GM12874 (cell line): Measurements from ENCODE around the gene RCOR2.

Source experiments
- CTCF ChIP-seq: IDR thresholded peaks from 2 replicates; pipeline ENCODE4 v1.5.1; 2011; ENCODE audit warnings: low read depth, mild to moderate bottlenecking, control low read depth, low read length, moderate library complexity; ENCODE audit not compliant: insufficient read depth

Gene RCOR2

GRCh38 chr11:63937713-63938478, 20.9 kb upstream of the RCOR2 start:
- no peak for TF ChIP-seq CTCF

GRCh38 chr11:63933459-63933858, 16.5 kb upstream of the RCOR2 start:
- TF ChIP-seq CTCF, result no peak

- TF ChIP-seq CTCF, result no peak
Measured at GRCh38 chr11:63931876-63932275, 14.9 kb upstream of the RCOR2 start.

GRCh38 chr11:63931045-63931444, 14.1 kb upstream of the RCOR2 start:
- no peak for TF ChIP-seq CTCF

- TF ChIP-seq CTCF, result no peak
Measured at GRCh38 chr11:63929616-63930015, 12.7 kb upstream of the RCOR2 start.

GRCh38 chr11:63923319-63923718, 6.4 kb upstream of the RCOR2 start:
- TF ChIP-seq CTCF, result no peak

- TF ChIP-seq CTCF, result no peak
Measured at GRCh38 chr11:63922673-63923192, 5.8 kb upstream of the RCOR2 start.
